ENCODE results near the gene STK38.

- TF ChIP-seq CTCF (IDR thresholded peaks at IDR 0.05; ENCODE audit: low read depth, low read length, poor library complexity, severe bottlenecking) (no peak), EZH2phosphoT487 (IDR thresholded peaks at IDR 0.05; ENCODE audit: borderline replicate concordance, low read length) (no peak)
Measured at GRCh38 chr6:36479256-36479655, 68.0 kb downstream of the STK38 start.
